A549 (cell line): ENCODE results near the gene CRACR2B. TPM values are rescaled to one million over a fixed set of nuclear protein-coding genes. Genes with fewer than 3 reads are reported as not detected.

ENCODE experiments used
- ATAC-seq, 2 experiments: fragments of 200-7000 bp in 1 of 2; fragments of >200 bp in 1 of 2; cut with Nextera tagmentation in 1 of 2; cut with Tn5 transposase in 1 of 2; 3 replicates each; pipeline versions ENCODE4 v1.8.0 to v1.9.1; 2018 to 2020; ENCODE audit warnings: mild to moderate bottlenecking in 1 of 2, moderate library complexity in 1 of 2
- CTCF ChIA-PET: fragments of 300-600 bp; sonication (Branson Sonifier 250); formaldehyde crosslinking; extraction: SDS; loops from one replicate; lab custom pipeline; 2021; ENCODE audit warnings: antibody characterized with exemption, inconsistent platforms; lab: Yijun Ruan, JAX
- POLR2A ChIA-PET: fragments of 350-600 bp; formaldehyde crosslinking; extraction: SDS; loops from one replicate; lab custom pipeline; 2021; ENCODE audit warnings: antibody characterized with exemption, inconsistent platforms; lab: Yijun Ruan, JAX
- DNase-seq, 2 experiments: peaks; one replicate each; pipeline versions ENCODE4 v3.0.0 to v3.0.0-alpha.2; 2011 to 2016; ENCODE audit warnings: low read depth in 1 of 2, low spot score in 1 of 2
- FAIRE-seq: peaks from 2 replicates; lab custom pipeline; 2011; peaks lifted over from hg19 to GRCh38; lab: Jason Lieb, UNC
- H3K27ac ChIP-seq, 2 experiments: fragments of >200 bp; sonication (Bioruptor Twin); formaldehyde crosslinking; 3 replicates each; pipeline ENCODE4 v1.5.1; 2016 to 2017
- H3K4me1 ChIP-seq: fragments of >200 bp; sonication (Bioruptor Twin); formaldehyde crosslinking; 3 replicates; pipeline ENCODE4 v1.6.1; 2016
- H3K4me2 ChIP-seq: fragments of >200 bp; sonication (Bioruptor Twin); formaldehyde crosslinking; 3 replicates; pipeline ENCODE4 v1.6.1; 2016
- H3K4me3 ChIP-seq: fragments of >200 bp; sonication (Bioruptor Twin); formaldehyde crosslinking; 3 replicates; pipeline ENCODE4 v1.5.1; 2016
- H3K9me3 ChIP-seq: fragments of >200 bp; sonication (Bioruptor Twin); formaldehyde crosslinking; 3 replicates; pipeline ENCODE4 v1.6.1; 2016
- BHLHE40 ChIP-seq: IDR thresholded peaks from 2 replicates; pipeline ENCODE4 v1.6.1; 2012; ENCODE audit warnings: low read depth, low read length, inconsistent platforms
- CBX2 ChIP-seq: fragments of 200-600 bp; sonication (generic); IDR thresholded peaks from 2 replicates; pipeline ENCODE4 v1.6.1; 2016; ENCODE audit warnings: low read depth, mild to moderate bottlenecking, borderline replicate concordance
- FOSB ChIP-seq: fragments of 250-450 bp; sonication (Bioruptor Pico); IDR thresholded peaks from 2 replicates; pipeline ENCODE4 v1.5.0; 2020; ENCODE audit warnings: mild to moderate bottlenecking, moderate library complexity
- FOXS1 ChIP-seq: fragments of 250-450 bp; sonication (Bioruptor Pico); IDR thresholded peaks from 2 replicates; pipeline ENCODE4 v1.5.0; 2020; ENCODE audit warnings: mild to moderate bottlenecking, moderate library complexity
- HDAC2 ChIP-seq: fragments of 200-600 bp; sonication (generic); IDR thresholded peaks from 2 replicates; pipeline ENCODE4 v1.6.1; 2016
- HEYL ChIP-seq: fragments of 250-450 bp; sonication (Bioruptor Pico); IDR thresholded peaks from 2 replicates; pipeline ENCODE4 v1.8.0; 2021; ENCODE audit warnings: mild to moderate bottlenecking, moderate library complexity
- HOXB13 ChIP-seq: fragments of 250-450 bp; sonication (Bioruptor Pico); IDR thresholded peaks from 2 replicates; pipeline ENCODE4 v1.5.0; 2020; ENCODE audit warnings: low read depth, mild to moderate bottlenecking, moderate library complexity
- JUN ChIP-seq, 2 experiments: fragments of >200 bp; sonication (Bioruptor Twin); formaldehyde crosslinking; IDR thresholded peaks; 2 replicates in 1 of 2; 3 replicates in 1 of 2; pipeline ENCODE4 v1.6.1; 2016 to 2017
- KDM5A ChIP-seq: fragments of 200-600 bp; sonication (generic); IDR thresholded peaks from 2 replicates; pipeline ENCODE4 v1.6.1; 2016; ENCODE audit warnings: antibody characterized with exemption, mild to moderate bottlenecking
- MAFK ChIP-seq: fragments of 450-650 bp; IDR thresholded peaks from 2 replicates; pipeline ENCODE4 v1.6.1; 2014; ENCODE audit not compliant: partially characterized antibody
- MYC ChIP-seq: IDR thresholded peaks from 2 replicates; pipeline ENCODE4 v1.6.1; 2012; ENCODE audit warnings: mild to moderate bottlenecking, inconsistent platforms, low read length, improper control_type of control experiment, borderline replicate concordance
- NFE2L2 ChIP-seq: fragments of 150-350 bp; conservative IDR thresholded peaks from 2 replicates; pipeline ENCODE4 v1.6.1; 2014; ENCODE audit warnings: low read length
- PHF8 ChIP-seq: fragments of 200-600 bp; sonication (generic); IDR thresholded peaks from 2 replicates; pipeline ENCODE4 v1.6.1; 2016; ENCODE audit warnings: low read depth, mild to moderate bottlenecking, antibody characterized with exemption, moderate library complexity, borderline replicate concordance
- POLR2AphosphoS2 ChIP-seq: conservative IDR thresholded peaks from 2 replicates; pipeline ENCODE4 v1.6.1; 2012; ENCODE audit warnings: low read length, improper control_type of control experiment, inconsistent platforms
- RFX5 ChIP-seq: fragments of 450-650 bp; IDR thresholded peaks from 2 replicates; pipeline ENCODE4 v1.7.1; 2014; ENCODE audit warnings: antibody characterized with exemption, mild to moderate bottlenecking, moderate library complexity
- SREBF2 ChIP-seq: fragments of 450-650 bp; IDR thresholded peaks from 2 replicates; pipeline ENCODE4 v1.6.1; 2014; ENCODE audit warnings: mild to moderate bottlenecking, moderate library complexity
- ZNF302 ChIP-seq: fragments of 250-450 bp; sonication (Bioruptor Pico); IDR thresholded peaks from 2 replicates; pipeline ENCODE4 v1.9.0; 2021; ENCODE audit warnings: inconsistent platforms, mild to moderate bottlenecking, moderate library complexity
- ZSCAN20 ChIP-seq: fragments of 250-450 bp; sonication (Bioruptor Pico); IDR thresholded peaks from 2 replicates; pipeline ENCODE4 v1.8.0; 2022; ENCODE audit warnings: mild to moderate bottlenecking, moderate library complexity
- WGBS: methylation state at CpG from one replicate; pipeline ENCODE4 v1.1.6; 2017; ENCODE audit errors: missing lambda C conversion rate; 5-methylcytosine and 5-hydroxymethylcytosine counted together
- polyA plus RNA-seq, 4 experiments: library from polyadenylated mRNA; depleted of rRNA in 3 of 4; stranded (reverse); fragments of >200 nt; fragmentation: RNase III in 1 of 4; extraction: RNeasy Plus Mini Kit Qiagen cat#74134 plus additional on column Dnase treatment in 1 of 4; gene quantifications; 2 replicates in 3 of 4; 3 replicates in 1 of 4; pipeline ENCODE4 v1.2.3, GENCODE V29; 2011 to 2017
- TF ChIP-seq, protein P1 (sequence below): fragments of >200 bp; sonication (Bioruptor Twin); formaldehyde crosslinking; IDR thresholded peaks from 2 replicates; pipeline ENCODE4 v1.6.1; 2016
- TF ChIP-seq, protein P2 (sequence below): fragments of >200 bp; sonication (Bioruptor Twin); formaldehyde crosslinking; IDR thresholded peaks from 3 replicates; pipeline ENCODE4 v1.5.1; 2016
- TF ChIP-seq, protein P3 (sequence below): IDR thresholded peaks from 2 replicates; pipeline ENCODE4 v1.6.1; 2012
- TF ChIP-seq, protein P4 (sequence below): IDR thresholded peaks from 2 replicates; pipeline ENCODE4 v1.6.1; 2012
- TF ChIP-seq, protein P5 (sequence below): fragments of >200 bp; sonication (Bioruptor Twin); formaldehyde crosslinking; IDR thresholded peaks from 3 replicates; pipeline ENCODE4 v1.6.1; 2016

CRACR2B gene
- polyA plus RNA-seq, 2 of the 4 experiments (the other 2 are of a cell fraction) = 1.2 to 3.0 TPM

DNA sequence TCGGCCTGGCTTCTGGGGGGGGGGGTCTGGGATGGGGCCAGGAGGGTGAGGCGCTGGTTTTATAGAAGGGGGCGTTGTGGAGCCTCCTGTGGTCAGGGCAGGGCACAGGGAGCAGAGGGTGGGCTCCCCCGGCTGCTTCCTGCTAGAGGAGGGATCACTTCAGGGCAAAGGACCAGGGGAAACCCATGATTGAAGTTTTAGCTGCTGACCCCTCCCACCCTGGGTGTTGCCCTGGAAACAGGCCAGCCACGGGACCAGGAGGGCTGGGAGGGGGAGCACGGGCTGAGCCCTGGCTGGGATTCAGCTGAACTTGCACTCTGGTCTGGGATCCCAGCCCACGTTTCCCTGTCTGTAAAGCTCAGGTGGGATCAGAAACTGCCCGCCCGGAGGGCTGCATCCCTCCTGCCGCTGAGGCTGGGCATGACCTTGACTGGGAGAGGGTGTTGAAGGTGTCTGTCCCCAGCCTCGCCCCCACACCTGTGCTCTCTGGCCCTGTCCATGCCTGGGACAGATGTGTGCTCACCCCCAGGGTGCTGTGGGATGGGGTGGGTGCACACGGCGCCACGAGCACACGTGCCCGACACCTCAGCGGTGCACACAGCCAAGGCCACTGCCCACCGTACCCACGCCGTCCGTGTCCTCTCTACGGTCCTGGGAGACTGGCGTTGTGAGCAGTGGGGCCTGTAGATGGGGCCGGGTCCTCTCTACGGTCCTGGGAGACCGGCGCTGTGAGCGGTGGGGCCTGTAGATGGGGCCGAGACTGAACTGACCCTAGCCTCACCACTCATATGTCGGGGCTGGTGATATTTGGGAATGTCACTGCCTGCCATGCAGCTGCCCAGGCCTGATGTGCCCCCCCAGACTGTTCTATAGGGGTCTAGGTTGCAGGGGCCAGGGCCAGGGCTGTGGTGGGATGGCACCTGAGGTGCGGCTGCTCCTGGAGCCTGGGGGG, 17.2 kb downstream of the CRACR2B start:
- peak; percentile 2 to 55 for ATAC-seq
- DNase-seq = peak; percentile 83 to 92
- Histone ChIP-seq H3K4me1 (peaks cover 55% of the 10 kb centered on the region), H3K27ac (peak overlapping the region; percentile 99), H3K9me3 (no peaks in the 10 kb centered on the region), H3K4me2 (peak overlapping the region; percentile 92), H3K4me3 (peak overlapping the region; percentile 100)
- TF ChIP-seq MAFK = peak; percentile 76
- no peak for TF ChIP-seq HDAC2
- 0 out of 2 replicates have a peak, but pooled peaks have one; percentile 30 for TF ChIP-seq MYC
- peak; percentile 36; the same call in 1 of the 2 replicates for TF ChIP-seq BHLHE40
- TF ChIP-seq NFE2L2 = no peak
- TF ChIP-seq, protein P1, sequence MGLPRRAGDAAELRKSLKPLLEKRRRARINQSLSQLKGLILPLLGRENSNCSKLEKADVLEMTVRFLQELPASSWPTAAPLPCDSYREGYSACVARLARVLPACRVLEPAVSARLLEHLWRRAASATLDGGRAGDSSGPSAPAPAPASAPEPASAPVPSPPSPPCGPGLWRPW = no peak
- TF ChIP-seq FOXS1 (CRISPR knock-in tag) = no peak
- TF ChIP-seq HEYL = no peak
- TF ChIP-seq, protein P2, sequence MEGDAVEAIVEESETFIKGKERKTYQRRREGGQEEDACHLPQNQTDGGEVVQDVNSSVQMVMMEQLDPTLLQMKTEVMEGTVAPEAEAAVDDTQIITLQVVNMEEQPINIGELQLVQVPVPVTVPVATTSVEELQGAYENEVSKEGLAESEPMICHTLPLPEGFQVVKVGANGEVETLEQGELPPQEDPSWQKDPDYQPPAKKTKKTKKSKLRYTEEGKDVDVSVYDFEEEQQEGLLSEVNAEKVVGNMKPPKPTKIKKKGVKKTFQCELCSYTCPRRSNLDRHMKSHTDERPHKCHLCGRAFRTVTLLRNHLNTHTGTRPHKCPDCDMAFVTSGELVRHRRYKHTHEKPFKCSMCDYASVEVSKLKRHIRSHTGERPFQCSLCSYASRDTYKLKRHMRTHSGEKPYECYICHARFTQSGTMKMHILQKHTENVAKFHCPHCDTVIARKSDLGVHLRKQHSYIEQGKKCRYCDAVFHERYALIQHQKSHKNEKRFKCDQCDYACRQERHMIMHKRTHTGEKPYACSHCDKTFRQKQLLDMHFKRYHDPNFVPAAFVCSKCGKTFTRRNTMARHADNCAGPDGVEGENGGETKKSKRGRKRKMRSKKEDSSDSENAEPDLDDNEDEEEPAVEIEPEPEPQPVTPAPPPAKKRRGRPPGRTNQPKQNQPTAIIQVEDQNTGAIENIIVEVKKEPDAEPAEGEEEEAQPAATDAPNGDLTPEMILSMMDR = no peak
- TF ChIP-seq HOXB13 (CRISPR knock-in tag) = 0 out of 2 replicates have a peak, but pooled peaks have one; percentile 37
- no peak for TF ChIP-seq PHF8
- TF ChIP-seq ZSCAN20 (CRISPR knock-in tag) = no peak
- TF ChIP-seq FOSB = no peak; the same call in 1 of the 2 replicates
- no peak for TF ChIP-seq KDM5A
- TF ChIP-seq, protein P3, sequence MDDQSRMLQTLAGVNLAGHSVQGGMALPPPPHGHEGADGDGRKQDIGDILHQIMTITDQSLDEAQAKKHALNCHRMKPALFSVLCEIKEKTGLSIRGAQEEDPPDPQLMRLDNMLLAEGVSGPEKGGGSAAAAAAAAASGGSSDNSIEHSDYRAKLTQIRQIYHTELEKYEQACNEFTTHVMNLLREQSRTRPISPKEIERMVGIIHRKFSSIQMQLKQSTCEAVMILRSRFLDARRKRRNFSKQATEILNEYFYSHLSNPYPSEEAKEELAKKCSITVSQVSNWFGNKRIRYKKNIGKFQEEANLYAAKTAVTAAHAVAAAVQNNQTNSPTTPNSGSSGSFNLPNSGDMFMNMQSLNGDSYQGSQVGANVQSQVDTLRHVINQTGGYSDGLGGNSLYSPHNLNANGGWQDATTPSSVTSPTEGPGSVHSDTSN = peak; percentile 12
- TF ChIP-seq, protein P4, sequence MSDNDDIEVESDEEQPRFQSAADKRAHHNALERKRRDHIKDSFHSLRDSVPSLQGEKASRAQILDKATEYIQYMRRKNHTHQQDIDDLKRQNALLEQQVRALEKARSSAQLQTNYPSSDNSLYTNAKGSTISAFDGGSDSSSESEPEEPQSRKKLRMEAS = peak; percentile 38; the same call in 1 of the 2 replicates
- ChIA-PET CTCF (interaction anchor here (0.7 to 5.4 kb wide), 4 partner anchors 11 to 206 kb away, joined by 3 to 40 read pairs (median 20); no protein-coding TSS in a partner anchor), POLR2A (interaction anchor here (0.6 to 3.9 kb wide), 5 partner anchors 12 to 50 kb away, joined by 3 to 47 read pairs (median 6); partner anchors contain the start of genes CD151 and PNPLA2)
- WGBS = 17% methylated on average over 9 of the region's 31 CpGs
- no peak for FAIRE-seq

DNA sequence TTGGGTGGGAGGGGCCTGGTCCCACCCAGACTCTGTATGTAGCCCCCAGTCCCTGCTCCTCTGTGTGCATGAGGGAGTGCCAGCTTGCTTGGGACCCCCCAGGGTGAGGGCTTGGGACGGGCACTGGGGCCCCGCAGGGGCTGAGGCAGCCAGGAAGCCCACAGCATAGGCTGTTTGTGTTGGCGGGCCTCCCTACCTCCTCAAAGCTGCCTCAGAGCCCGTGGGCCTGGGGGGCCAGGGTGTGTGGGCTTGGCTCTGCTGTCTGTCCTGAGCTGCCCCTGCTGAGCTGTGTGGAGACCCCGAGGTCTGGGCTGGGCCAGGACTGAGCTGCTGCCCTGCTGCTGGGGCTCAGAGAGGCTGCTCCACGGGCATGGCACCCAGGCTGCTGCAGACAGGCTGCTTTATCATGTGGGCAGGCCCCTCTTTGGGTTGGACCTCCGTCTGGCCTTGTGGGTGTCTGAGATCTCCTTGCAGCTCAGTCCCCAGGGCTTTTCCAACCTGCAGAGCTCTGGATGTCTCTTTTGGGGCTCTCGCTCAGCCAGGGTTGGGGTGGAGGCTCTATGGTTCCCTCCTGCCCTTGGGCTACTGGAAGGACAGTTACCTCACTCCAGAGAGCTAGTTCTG, 18.3 kb downstream of the CRACR2B start:
- ATAC-seq (no peak), FAIRE-seq (no peak), DNase-seq (no peak)
- ChIA-PET POLR2A (interaction anchor here (1.0 kb wide), 1 partner anchor 27 kb away, joined by 3 read pairs; the partner anchor contains the start of gene PNPLA2), CTCF (interaction anchor here (0.6 to 5.4 kb wide), 5 partner anchors 10 to 205 kb away, joined by 3 to 40 read pairs (median 3); no protein-coding TSS in a partner anchor)
- 22% methylated on average over 7 of the region's 8 CpGs for WGBS
- peak overlapping the region; percentile 100 for H3K4me3 ChIP-seq
- peak overlapping the region; percentile 92 for H3K4me2 ChIP-seq
- peaks cover 54% of the 10 kb centered on the region for H3K4me1 ChIP-seq
- H3K9me3 ChIP-seq = no peaks in the 10 kb centered on the region
- H3K27ac ChIP-seq = peak overlapping the region; percentile 99
- TF ChIP-seq, protein P5, sequence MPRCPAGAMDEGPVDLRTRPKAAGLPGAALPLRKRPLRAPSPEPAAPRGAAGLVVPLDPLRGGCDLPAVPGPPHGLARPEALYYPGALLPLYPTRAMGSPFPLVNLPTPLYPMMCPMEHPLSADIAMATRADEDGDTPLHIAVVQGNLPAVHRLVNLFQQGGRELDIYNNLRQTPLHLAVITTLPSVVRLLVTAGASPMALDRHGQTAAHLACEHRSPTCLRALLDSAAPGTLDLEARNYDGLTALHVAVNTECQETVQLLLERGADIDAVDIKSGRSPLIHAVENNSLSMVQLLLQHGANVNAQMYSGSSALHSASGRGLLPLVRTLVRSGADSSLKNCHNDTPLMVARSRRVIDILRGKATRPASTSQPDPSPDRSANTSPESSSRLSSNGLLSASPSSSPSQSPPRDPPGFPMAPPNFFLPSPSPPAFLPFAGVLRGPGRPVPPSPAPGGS = no peak
- TF ChIP-seq, protein P2 = no peak
- no peak for TF ChIP-seq ZSCAN20 (CRISPR knock-in tag)
- no peak for TF ChIP-seq MAFK
- no peak for TF ChIP-seq RFX5
- no peak for TF ChIP-seq JUN (IDR thresholded peaks at IDR 0.05)
- TF ChIP-seq SREBF2 = no peak
- TF ChIP-seq PHF8 = no peak
- no peak for TF ChIP-seq ZNF302 (CRISPR knock-in tag)
- TF ChIP-seq MYC = no peak
- TF ChIP-seq CBX2 = no peak
- no peak for TF ChIP-seq BHLHE40
- TF ChIP-seq POLR2AphosphoS2 = no peak
- TF ChIP-seq HDAC2 = no peak
